ENCODE data around the gene MUC3A.

MUC3A gene

GRCh38 chr7:100946111-100946510, 3.2 kb upstream of the MUC3A start:
- DNase-seq = no peak

DNA sequence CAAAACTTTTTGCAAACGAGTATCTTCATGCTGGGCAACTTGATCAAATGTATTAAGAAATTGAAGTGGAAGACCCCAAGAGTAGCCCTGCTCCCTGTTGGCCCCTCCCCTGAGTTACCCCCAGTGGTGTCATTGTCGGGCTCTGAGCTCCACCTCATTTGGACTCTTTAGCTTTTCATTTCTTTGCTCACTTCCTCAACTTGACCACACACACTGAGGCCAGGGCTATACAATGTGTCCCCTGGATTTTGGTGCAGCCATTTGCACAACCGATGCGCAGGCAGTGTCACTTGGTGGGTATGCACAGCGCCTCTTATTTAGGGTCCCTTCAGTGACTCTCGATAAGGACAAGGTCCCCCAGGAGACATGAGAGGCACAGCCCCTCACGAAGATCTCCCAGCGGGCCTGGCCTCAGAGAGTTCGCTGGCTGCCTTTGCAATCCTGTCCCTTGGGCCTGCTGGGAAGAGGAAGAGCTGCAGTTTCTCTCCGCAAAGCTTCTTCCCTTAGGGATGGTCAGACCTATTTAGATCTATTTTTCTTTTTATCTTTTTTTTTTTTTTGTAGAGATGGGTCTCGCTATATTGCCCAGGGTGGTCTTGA, 2.5 kb upstream of the MUC3A start:
- no peak for DNase-seq

DNA sequence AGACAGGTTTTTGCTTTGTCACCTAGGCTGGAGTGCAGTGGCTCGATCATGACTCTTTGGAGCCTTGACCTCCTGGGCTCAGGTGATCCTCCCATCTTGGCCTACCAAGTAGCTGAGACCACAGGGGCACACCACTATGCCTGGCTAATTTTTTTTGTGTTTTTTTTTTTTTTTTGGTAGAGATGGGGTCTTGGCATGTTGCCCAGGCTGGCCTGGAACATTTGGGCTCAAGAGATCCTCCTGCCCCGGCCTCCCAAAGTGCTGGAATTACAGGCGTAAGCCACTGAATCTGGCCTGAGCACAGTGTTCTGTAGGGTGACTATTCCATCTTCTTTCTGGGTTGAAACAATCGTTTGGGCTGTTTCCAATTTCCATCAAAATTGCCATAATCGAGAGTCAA, 1.5 kb upstream of the MUC3A start:
- DNase-seq = no peak

GRCh38 chr7:100949933-100950443, 654 bp downstream of the MUC3A start:
- no peak for DNase-seq

- no peak for DNase-seq
Measured at GRCh38 chr7:100951172-100951571, 1.8 kb downstream of the MUC3A start.

- DNase-seq = no peak
Measured at GRCh38 chr7:100951888-100952560, 2.7 kb downstream of the MUC3A start.

DNA sequence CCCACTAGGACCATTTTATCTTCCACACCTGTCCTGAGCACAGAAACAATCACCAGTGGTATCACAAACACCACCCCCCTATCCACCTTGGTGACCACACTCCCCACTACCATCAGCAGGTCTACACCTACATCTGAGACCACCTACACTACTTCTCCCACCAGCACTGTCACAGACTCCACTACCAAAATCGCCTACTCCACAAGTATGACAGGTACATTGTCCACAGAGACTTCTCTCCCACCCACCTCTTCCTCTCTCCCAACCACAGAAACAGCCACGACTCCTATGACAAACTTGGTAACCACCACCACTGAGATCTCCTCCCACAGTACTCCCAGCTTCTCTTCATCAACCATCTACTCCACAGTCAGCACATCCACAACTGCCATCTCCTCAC, 3.3 kb downstream of the MUC3A start:
- DNase-seq = no peak

- no peak for DNase-seq
Measured at GRCh38 chr7:100957832-100958421, 8.6 kb downstream of the MUC3A start.

DNA sequence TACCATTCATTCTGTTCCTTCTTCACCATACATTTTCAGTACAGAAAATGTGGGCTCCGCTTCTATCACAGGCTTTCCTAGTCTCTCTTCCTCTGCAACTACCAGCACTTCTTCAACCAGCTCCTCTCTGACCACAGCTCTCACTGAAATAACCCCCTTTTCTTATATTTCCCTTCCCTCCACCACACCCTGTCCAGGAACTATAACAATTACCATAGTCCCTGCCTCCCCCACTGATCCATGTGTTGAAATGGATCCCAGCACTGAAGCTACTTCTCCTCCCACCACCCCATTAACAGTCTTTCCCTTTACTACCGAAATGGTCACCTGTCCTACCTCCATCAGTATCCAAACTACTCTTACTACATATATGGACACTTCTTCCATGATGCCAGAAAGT, 10.6 kb downstream of the MUC3A start:
- DNase-seq = no peak

- no peak for DNase-seq
Measured at GRCh38 chr7:100962537-100962936, 13.2 kb downstream of the MUC3A start.

DNA sequence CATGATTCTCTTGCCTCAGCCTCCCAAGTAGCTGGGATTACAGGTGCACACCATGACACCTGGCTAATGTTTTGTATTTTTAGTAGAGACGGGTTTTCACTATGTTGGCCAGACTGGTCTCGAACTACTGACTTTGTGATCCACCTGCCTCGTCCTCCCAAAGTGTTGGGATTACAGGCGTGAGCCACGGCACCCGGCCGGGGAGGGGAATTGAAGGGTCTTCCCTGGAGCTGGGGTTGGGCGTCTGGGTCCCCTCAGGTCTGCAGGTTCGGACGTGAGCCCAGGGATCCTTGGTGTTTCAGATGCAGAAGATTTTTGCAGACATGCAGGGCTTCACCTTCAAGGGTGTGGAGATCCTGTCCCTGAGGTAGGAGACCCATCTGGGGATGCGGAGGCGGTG, 14.1 kb downstream of the MUC3A start:
- no peak for DNase-seq

DNA sequence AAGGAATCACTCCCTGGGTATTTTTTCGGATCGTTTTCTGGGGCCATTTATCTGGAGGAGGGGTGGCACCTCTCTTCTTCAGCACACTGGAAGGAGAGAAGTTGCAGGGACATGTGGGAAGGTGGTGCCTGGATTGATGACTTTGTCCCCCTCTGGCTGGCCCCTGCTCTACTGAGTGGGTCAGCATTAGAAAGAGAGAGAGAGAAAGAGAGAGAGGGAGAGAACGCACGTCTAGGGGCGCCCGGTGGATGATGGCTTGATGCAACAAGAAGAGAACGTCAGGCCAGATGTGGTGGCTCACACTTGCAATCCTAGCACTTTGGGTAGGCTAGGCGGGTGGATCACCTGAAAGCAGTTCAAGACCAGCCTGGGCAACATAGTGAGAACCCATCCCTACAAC, 14.5 kb downstream of the MUC3A start:
- DNase-seq = no peak

- DNase-seq = no peak
Measured at GRCh38 chr7:100964630-100965029, 15.3 kb downstream of the MUC3A start.

- no peak for DNase-seq
Measured at GRCh38 chr7:100965045-100965722, 15.8 kb downstream of the MUC3A start.

- DNase-seq = no peak
Measured at GRCh38 chr7:100965723-100966541, 16.6 kb downstream of the MUC3A start.

- no peak for DNase-seq
Measured at GRCh38 chr7:100966542-100967291, 17.4 kb downstream of the MUC3A start.

DNA sequence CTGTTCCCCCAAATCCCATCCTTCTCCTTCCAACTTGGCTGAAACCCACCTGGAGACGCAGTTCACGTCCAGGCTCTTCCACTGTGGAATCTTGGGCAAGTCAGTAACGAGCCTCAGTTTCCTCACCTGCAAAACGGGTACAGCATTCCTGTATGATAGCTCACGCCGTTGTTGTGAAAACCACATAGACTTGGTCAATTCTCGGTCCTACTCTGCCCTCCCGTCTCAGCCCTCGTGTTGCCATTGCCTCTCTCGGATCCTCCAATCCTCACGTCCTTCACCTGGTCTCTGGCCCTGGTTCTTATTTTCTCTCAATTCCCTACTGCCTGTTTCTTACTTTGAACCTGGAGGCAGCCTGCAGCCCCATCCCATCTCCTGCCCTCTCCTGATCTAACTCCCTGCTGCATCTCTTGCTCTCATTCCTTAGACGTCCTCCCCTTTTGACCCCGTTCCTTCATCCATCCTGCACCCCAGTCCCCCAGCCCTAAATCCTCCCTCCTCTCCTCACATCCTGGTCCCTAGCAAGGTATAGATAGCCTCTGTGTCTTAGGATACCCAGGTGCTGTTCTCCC, 18.0 kb downstream of the MUC3A start:
- no peak for DNase-seq

DNA sequence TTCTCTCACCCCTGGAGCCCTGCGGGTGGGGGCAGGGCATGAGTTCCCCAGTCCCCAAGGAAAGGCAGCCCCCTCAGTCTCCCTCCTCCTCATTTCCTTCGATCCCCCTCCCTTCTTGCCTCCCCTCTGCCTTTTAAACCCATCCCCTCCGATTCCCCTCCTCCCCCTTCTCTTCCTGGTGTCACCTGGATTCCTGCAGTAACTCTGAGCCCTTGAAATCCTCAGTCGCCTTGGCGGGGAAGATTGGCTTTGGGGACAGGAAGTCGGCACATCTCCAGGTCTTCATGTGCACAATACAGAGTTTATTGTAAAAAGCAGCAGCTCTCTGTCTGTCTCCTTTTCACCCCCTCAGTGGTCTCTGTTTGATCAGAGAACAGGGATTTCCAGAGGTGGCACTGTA, 18.7 kb downstream of the MUC3A start:
- DNase-seq = no peak

DNA sequence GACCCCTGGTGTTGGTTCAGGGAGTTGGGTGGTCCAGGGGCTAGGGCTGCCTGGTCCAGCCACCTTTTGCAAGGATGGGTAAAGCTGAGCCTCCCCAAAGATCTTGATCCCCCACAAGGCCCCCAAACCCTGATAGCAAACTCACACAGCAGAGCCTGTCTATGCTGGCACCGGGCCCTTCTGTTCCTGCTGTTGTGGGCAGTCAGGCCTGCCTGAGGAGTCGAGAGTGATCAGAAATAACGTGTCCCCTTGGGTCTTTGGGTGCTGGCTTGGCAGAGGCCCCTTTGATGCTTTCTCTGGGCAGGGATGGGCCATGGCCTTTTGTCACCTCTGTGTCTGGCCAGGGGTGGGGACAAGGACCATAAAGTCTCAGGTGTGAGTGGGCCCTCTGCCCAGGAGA, 19.3 kb downstream of the MUC3A start:
- no peak for DNase-seq

DNA sequence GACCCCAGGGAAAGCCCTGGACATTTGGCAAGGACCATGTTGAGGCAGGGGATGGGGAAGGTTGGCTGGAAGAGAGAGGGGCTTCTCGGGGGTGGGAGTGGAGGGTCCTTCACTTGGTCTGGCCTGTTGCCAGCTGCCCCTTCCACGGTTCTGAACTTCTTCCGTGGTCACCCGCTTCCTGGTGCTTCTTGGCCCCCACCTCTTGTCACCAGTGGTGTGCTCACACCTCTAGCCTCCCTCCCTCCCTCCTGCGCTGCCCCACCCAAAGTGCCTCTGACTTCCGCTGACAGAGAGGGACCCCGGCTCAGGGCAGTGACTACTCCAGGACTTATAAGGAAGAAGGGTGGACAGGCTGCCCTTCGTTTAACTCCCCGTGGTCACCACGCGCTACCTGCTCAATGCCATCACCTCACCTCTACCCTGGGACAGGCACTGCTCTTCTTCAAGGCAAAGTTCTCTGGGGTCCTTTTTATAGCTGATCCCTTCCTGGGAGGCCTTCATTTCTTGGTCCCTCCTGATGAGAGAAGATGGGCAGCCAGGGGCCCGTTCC, 19.8 kb downstream of the MUC3A start, which contains the start of gene MUC12:
Gene MUC12 (plus strand): TSS at position 500 of the 550 bp plus-strand sequence. CDS start 58 bp downstream, outside the sequence.
- no peak for DNase-seq

Data from NCI-H1092 treated with DMSO at 0.1 percent for 48 hours (cell line).